Left ventricle myocardium superior (tissue), 1 donor: ENCODE measurements around the gene DDX49. TPM values are rescaled to one million over a fixed set of nuclear protein-coding genes. Genes with fewer than 3 reads are reported as not detected.
"Not testable (repeated sequence)": the region's sequence is repeated elsewhere in the genome, so short reads cannot be mapped to it uniquely, and the experiment has no call there.

Experiments
- ATAC-seq: fragments of 200-7000 bp; cut with Tn5 transposase; one replicate; pipeline ENCODE4 v1.9.1; 2020; ENCODE audit warnings: mild to moderate bottlenecking, moderate library complexity
- DNase-seq: peaks from one replicate; pipeline ENCODE4 v3.0.0-alpha.2; 2020
- intact Hi-C: fragments of 100-400 bp; cut with micrococcal nuclease; formaldehyde crosslinking; loops from one replicate; pipeline ENCODE4 v1.11.0; 2022
- total RNA-seq: library from RNA; stranded (reverse); fragmentation: NEBNext Ultra II Directional; extraction: Animal tissue kit (Norgen Biotek cat#: 25700); gene quantifications from one replicate; pipeline ENCODE4 v1.2.1, GENCODE V29; 2021
- donor health status: DM: no; HTN: yes; CAD: no; lungs with severe emphysema.

Gene DDX49
- total RNA-seq, 1 donor from 2014 or later: 22.2 TPM

- intact Hi-C loops: no loop called here
- DNase-seq (no peak), ATAC-seq (no peak)
Measured at GRCh38 chr19:18905513-18906236, 13.8 kb upstream of the DDX49 start.

- ATAC-seq (no peak), DNase-seq (no peak)
- intact Hi-C loops: no loop called here
Measured at GRCh38 chr19:18906605-18907519, 12.7 kb upstream of the DDX49 start.

- DNase-seq (no peak), ATAC-seq (no peak)
- intact Hi-C loops: no loop called here
Measured at GRCh38 chr19:18908917-18909619, 10.4 kb upstream of the DDX49 start.

GRCh38 chr19:18910010-18910409 is 9.5 kb upstream of the DDX49 start:
- no peak for DNase-seq
- ATAC-seq: no peak
- intact Hi-C loops: no loop called here

GRCh38 chr19:18910801-18911436 is 8.6 kb upstream of the DDX49 start:
- DNase-seq: no peak
- intact Hi-C loops: no loop called here
- no peak for ATAC-seq

GRCh38 chr19:18912933-18913332 is 6.6 kb upstream of the DDX49 start:
- ATAC-seq: no peak
- DNase-seq: no peak
- intact Hi-C loops: no loop called here

- DNase-seq (no peak), ATAC-seq (no peak)
- intact Hi-C loops: no loop called here
Measured at GRCh38 chr19:18913466-18913865, 6.0 kb upstream of the DDX49 start.

- intact Hi-C loops: no loop called here
- DNase-seq: no peak
Measured at GRCh38 chr19:18915639-18916038, 3.9 kb upstream of the DDX49 start.

GRCh38 chr19:18917593-18917992 is 1.9 kb upstream of the DDX49 start:
- DNase-seq, ATAC-seq, intact Hi-C loops: not testable (repeated sequence)

More at GRCh38 chr19:18915639-18916038, 3.9 kb upstream of the DDX49 start:
- ATAC-seq: no peak

GRCh38 chr19:18919900-18920214 is 342 bp downstream of the DDX49 start:
- DNase-seq (no peak), ATAC-seq (no peak)
- intact Hi-C loops: no loop called here

GRCh38 chr19:18920400-18920799 is 885 bp downstream of the DDX49 start:
- DNase-seq (no peak), ATAC-seq (no peak)
- intact Hi-C loops: no loop called here

GRCh38 chr19:18921593-18921992 is 2.1 kb downstream of the DDX49 start:
- ATAC-seq (no peak), DNase-seq (no peak)
- intact Hi-C loops: no loop called here

GRCh38 chr19:18922228-18922985 is 2.9 kb downstream of the DDX49 start:
- DNase-seq (no peak), ATAC-seq (no peak)
- intact Hi-C loops: no loop called here

GRCh38 chr19:18924684-18925213 is 5.2 kb downstream of the DDX49 start:
- intact Hi-C loops: no loop called here
- no peak for ATAC-seq
- DNase-seq: no peak

- ATAC-seq: no peak
- intact Hi-C loops: no loop called here
- DNase-seq: no peak
Measured at GRCh38 chr19:18928018-18928805, 8.7 kb downstream of the DDX49 start.

GRCh38 chr19:18929311-18929710 is 9.8 kb downstream of the DDX49 start:
- no peak for ATAC-seq
- no peak for DNase-seq
- intact Hi-C loops: no loop called here

- no peak for DNase-seq
- no peak for ATAC-seq
- intact Hi-C loops: no loop called here
Measured at GRCh38 chr19:18931316-18932162, 12.0 kb downstream of the DDX49 start.
